NCI-H2029 (cell line): ENCODE measurements around the gene FXYD4.
"Not testable (repeated sequence)": the region's sequence is repeated elsewhere in the genome, so short reads cannot be mapped to it uniquely, and the experiment has no call there.

Experiments used
- DNase-seq: peaks from one replicate; lab custom pipeline; 2025; lab: John Stamatoyannopoulos, UW

The FXYD4 gene

GRCh38 chr10:43419997-43420368 is 48.5 kb downstream of the FXYD4 start:
- DNase-seq = no peak

- DNase-seq = peak; percentile 10
These were observed 49.1 kb downstream of the FXYD4 start for GRCh38 chr10:43420369-43421200.

GRCh38 chr10:43421201-43421507 is 49.7 kb downstream of the FXYD4 start:
- DNase-seq = no peak

GRCh38 chr10:43421519-43421918 is 50.1 kb downstream of the FXYD4 start:
- no peak for DNase-seq

- DNase-seq = not testable (repeated sequence)
These were observed 50.5 kb downstream of the FXYD4 start for GRCh38 chr10:43421944-43422343.

- DNase-seq = no peak
These were observed 53.0 kb downstream of the FXYD4 start for GRCh38 chr10:43424416-43424815.
